Measurements from ENCODE around the gene UBA3.

Gene UBA3

DNA sequence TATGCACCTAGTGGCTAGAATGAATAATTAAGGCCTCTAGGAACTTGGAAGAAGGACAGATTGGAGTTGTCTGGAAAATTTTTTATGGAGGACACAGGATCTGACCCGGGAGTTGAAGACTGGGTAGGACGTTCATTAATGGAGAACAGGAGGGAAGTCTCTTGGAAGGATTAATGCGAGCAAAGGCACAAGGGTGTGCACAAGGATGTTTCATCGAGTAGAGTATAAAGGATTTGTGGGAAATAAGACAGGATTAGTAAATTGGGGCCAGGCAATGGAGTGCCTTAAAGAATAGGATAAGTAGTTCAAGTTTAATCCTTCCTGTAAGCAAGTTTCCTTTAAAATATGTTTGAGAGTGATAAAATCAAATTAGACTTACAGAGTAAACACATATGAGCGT lies 27.7 kb upstream of the UBA3 start:
- CTCF ChIA-PET = interaction anchor here (1.0 to 10.7 kb wide), 4 partner anchors 11 to 198 kb away, joined by 3 to 95 read pairs (median 4); no protein-coding TSS in a partner anchor
- POLR2A ChIA-PET = no interaction called here

DNA sequence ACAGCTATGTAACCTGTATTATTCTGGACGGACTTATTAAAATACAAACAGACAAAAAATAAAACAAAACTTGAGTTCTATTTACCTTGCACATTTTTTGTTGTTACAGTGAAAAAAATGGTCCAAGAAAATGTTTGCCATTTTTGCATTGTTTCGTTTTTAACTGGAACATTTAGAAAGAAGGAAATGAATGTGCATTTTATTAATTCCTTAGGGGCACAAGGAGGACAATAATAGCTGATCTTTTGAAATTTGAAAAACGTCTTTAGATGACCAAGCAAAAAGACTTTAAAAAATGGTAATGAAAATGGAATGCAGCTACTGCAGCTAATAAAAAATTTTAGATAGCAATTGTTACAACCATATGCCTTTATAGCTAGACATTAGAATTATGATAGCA lies 25.2 kb upstream of the UBA3 start:
- ChIA-PET POLR2A (no interaction called here), CTCF (interaction anchor here (1.3 to 10.7 kb wide), 2 partner anchors 14 to 304 kb away, joined by 4 to 95 read pairs; no protein-coding TSS in a partner anchor)
- no peak for DNase-seq (ENCODE audit: low read depth, low spot score)
- H3K4me3 ChIP-seq (ENCODE audit: low read depth, low read length) = no peak overlapping the region
- TF ChIP-seq, protein P1, sequence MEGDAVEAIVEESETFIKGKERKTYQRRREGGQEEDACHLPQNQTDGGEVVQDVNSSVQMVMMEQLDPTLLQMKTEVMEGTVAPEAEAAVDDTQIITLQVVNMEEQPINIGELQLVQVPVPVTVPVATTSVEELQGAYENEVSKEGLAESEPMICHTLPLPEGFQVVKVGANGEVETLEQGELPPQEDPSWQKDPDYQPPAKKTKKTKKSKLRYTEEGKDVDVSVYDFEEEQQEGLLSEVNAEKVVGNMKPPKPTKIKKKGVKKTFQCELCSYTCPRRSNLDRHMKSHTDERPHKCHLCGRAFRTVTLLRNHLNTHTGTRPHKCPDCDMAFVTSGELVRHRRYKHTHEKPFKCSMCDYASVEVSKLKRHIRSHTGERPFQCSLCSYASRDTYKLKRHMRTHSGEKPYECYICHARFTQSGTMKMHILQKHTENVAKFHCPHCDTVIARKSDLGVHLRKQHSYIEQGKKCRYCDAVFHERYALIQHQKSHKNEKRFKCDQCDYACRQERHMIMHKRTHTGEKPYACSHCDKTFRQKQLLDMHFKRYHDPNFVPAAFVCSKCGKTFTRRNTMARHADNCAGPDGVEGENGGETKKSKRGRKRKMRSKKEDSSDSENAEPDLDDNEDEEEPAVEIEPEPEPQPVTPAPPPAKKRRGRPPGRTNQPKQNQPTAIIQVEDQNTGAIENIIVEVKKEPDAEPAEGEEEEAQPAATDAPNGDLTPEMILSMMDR (IDR thresholded peaks at IDR 0.05; ENCODE audit: insufficient read depth, low read length, missing control alignments) = no peak

More for the DNA sequence above, 27.7 kb upstream of the UBA3 start:
- no peak for DNase-seq (ENCODE audit: low read depth, low spot score)
- H3K4me3 ChIP-seq (ENCODE audit: low read depth, low read length) = no peak overlapping the region
- TF ChIP-seq, protein P1 (IDR thresholded peaks at IDR 0.05; ENCODE audit: insufficient read depth, low read length, missing control alignments) = no peak

DNA sequence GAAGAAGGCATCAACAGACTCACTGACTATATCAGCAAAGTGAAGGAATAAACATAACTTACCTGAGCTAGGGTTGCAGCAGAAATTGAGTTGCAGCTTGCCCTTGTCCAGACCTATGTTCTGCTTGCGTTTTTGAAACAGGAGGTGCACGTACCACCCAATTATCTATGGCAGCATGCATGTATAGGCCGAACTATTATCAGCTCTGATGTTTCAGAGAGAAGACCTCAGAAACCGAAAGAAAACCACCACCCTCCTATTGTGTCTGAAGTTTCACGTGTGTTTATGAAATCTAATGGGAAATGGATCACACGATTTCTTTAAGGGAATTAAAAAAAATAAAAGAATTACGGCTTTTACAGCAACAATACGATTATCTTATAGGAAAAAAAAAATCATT lies 24.4 kb upstream of the UBA3 start:
- TF ChIP-seq, protein P1 (IDR thresholded peaks at IDR 0.05; ENCODE audit: insufficient read depth, low read length, missing control alignments) = no peak
- ChIA-PET POLR2A (no interaction called here), CTCF (interaction anchor here (0.6 to 10.7 kb wide), 3 partner anchors 15 to 337 kb away, joined by 4 to 95 read pairs (median 4); no protein-coding TSS in a partner anchor)
- no peak for DNase-seq (ENCODE audit: low read depth, low spot score)
- no peak overlapping the region for H3K4me3 ChIP-seq (ENCODE audit: low read depth, low read length)

DNA sequence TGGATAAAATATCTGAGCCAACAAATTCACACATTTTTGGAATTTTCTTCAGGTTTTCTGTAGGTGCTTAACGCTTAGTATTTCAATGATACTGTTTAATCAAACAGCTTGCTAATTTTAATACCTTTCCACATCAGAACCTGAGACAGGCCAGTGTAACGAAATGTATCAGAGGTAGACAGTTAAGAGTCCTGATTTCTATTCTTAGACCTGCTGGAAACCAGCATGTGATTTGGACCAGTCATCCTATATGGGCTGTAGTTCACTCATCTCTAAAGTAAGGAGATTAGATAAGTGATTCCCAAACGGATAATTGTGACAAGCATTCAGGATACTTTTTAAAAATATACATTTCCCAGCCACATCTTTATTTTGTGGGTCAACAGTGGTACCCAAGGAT lies 23.0 kb upstream of the UBA3 start:
- TF ChIP-seq, protein P1 (IDR thresholded peaks at IDR 0.05; ENCODE audit: insufficient read depth, low read length, missing control alignments) = no peak
- POLR2A ChIA-PET = no interaction called here
- H3K4me3 ChIP-seq (ENCODE audit: low read depth, low read length) = no peak overlapping the region
- DNase-seq (ENCODE audit: low read depth, low spot score) = no peak
- CTCF ChIA-PET = interaction anchor here (0.7 to 10.7 kb wide), 3 partner anchors 10 to 17 kb away, joined by 3 to 95 read pairs (median 3); no protein-coding TSS in a partner anchor

DNA sequence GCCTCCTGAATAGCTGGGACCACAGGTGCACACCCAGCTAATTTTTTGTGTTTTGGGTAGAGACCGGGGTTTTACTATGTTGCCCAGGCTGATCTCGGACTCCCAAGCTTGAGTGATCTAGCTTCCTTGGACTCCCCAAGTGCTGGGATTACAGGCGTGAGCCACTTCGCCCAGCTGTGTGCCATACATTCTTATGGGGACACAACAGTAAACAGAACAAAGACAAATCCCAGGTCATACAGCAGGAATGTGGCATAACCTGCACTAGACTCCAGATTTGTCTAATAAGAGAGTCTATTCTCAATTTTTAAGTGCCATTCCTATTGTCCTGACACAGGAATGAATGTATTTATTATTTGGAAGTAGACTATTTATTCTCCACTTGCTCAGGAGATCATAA lies 22.2 kb upstream of the UBA3 start:
- no peak overlapping the region for H3K4me3 ChIP-seq (ENCODE audit: low read depth, low read length)
- TF ChIP-seq, protein P1 (IDR thresholded peaks at IDR 0.05; ENCODE audit: insufficient read depth, low read length, missing control alignments) = no peak
- DNase-seq (ENCODE audit: low read depth, low spot score) = no peak
- ChIA-PET POLR2A (no interaction called here), CTCF (interaction anchor here (1.2 kb wide), 1 partner anchor 19 kb away, joined by 3 read pairs; no protein-coding TSS in a partner anchor)

DNA sequence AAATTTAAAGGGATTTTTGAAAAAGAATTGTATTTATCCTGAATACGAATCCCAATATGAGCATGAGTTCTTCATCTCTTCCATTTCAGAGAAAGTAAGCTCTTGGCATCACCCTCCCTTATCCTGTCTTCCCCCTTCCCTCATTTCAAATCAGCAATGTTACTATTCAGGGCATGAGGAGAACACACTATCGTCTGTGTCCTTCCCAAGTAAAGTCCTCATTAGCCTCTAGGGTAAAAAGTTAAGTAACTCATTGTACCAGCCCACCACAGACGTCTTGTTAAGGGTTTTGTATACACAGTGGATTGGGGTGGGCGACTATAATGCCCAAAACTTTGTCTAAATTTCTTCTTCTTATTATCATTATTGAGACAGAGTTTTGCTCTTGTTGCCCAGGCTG lies 19.4 kb upstream of the UBA3 start:
- no peak for DNase-seq (ENCODE audit: low read depth, low spot score)
- POLR2A ChIA-PET = no interaction called here
- no peak overlapping the region for H3K4me3 ChIP-seq (ENCODE audit: low read depth, low read length)
- TF ChIP-seq, protein P1 (IDR thresholded peaks at IDR 0.05; ENCODE audit: insufficient read depth, low read length, missing control alignments) = no peak
- CTCF ChIA-PET = interaction anchor here (1.0 to 1.9 kb wide), 5 partner anchors 9 to 207 kb away, joined by 3 to 6 read pairs (median 5); no protein-coding TSS in a partner anchor
